Type B pancreatic cell (in vitro differentiated cells): Measurements from ENCODE around the gene IFT27. TPM values are rescaled to one million over a fixed set of nuclear protein-coding genes. Genes with fewer than 3 reads are reported as not detected.

Source experiments
- DNase-seq: peaks from one replicate; pipeline ENCODE4 v3.0.0; 2021; ENCODE audit warnings: mixed read lengths; ENCODE audit not compliant: unreplicated experiment; ENCODE audit errors: extremely low spot score
- H3K27ac Mint-ChIP-seq: 2 replicates; pipeline ENCODE4 v1.8.0; 2021; ENCODE audit warnings: mild to moderate bottlenecking, mixed read lengths
- H3K27me3 Mint-ChIP-seq: 2 replicates; pipeline ENCODE4 v1.8.0; 2021; ENCODE audit warnings: mixed read lengths
- H3K36me3 Mint-ChIP-seq: 2 replicates; pipeline ENCODE4 v1.8.0; 2021; ENCODE audit warnings: mixed read lengths
- H3K4me1 Mint-ChIP-seq: one replicate; pipeline ENCODE4 v1.8.0; 2021; ENCODE audit warnings: mixed read lengths; ENCODE audit not compliant: unreplicated experiment
- H3K4me3 Mint-ChIP-seq: 2 replicates; pipeline ENCODE4 v1.8.0; 2021; ENCODE audit warnings: mild to moderate bottlenecking, mixed read lengths
- H3K9me3 Mint-ChIP-seq: 2 replicates; pipeline ENCODE4 v1.8.0; 2021; ENCODE audit warnings: mixed read lengths
- total RNA-seq: library from RNA; stranded (reverse); gene quantifications from 2 replicates; pipeline ENCODE4 v1.2.1, GENCODE V29; 2021; ENCODE audit warnings: low replicate concordance
- TF ChIP-seq, protein P1 (sequence below): fragments of 200-600 bp; sonication (generic); conservative IDR thresholded peaks from 2 replicates; pipeline ENCODE4 v1.5.0; 2021; ENCODE audit warnings: antibody characterized with exemption, mild to moderate bottlenecking

Gene IFT27
- total RNA-seq, 1 donor from 2014 or later, result 46.6 TPM

DNA sequence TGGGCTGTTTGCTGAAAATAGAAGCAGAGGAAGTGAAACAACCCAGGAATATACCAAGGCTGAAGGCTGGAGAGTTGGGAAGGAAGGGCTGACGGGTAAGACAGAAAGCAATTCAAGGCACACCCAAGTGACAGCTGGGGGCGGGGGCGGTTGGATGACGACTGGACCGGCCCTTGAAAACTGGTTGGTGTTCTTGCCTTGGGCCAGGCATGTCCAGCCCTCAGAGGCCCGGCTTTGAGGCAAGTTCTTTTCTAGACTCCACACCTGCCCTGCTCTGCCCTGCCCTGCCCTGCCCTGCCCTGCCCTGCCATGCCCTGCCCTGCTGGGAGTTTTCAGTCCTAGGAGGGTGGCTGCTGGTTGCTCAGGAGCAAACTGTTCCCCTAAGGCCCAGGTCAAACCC, 38.1 kb downstream of the IFT27 start:
- peak; percentile 60 for DNase-seq
- no peaks in the 10 kb centered on the region for H3K9me3 Mint-ChIP-seq
- no peak overlapping the region for H3K27ac Mint-ChIP-seq
- peaks cover 54% of the 10 kb centered on the region for H3K27me3 Mint-ChIP-seq
- H3K36me3 Mint-ChIP-seq, result no peaks in the 10 kb centered on the region
- TF ChIP-seq, protein P1, sequence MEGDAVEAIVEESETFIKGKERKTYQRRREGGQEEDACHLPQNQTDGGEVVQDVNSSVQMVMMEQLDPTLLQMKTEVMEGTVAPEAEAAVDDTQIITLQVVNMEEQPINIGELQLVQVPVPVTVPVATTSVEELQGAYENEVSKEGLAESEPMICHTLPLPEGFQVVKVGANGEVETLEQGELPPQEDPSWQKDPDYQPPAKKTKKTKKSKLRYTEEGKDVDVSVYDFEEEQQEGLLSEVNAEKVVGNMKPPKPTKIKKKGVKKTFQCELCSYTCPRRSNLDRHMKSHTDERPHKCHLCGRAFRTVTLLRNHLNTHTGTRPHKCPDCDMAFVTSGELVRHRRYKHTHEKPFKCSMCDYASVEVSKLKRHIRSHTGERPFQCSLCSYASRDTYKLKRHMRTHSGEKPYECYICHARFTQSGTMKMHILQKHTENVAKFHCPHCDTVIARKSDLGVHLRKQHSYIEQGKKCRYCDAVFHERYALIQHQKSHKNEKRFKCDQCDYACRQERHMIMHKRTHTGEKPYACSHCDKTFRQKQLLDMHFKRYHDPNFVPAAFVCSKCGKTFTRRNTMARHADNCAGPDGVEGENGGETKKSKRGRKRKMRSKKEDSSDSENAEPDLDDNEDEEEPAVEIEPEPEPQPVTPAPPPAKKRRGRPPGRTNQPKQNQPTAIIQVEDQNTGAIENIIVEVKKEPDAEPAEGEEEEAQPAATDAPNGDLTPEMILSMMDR, result no peak
- no peaks in the 10 kb centered on the region for H3K4me1 Mint-ChIP-seq
- no peak overlapping the region for H3K4me3 Mint-ChIP-seq

DNA sequence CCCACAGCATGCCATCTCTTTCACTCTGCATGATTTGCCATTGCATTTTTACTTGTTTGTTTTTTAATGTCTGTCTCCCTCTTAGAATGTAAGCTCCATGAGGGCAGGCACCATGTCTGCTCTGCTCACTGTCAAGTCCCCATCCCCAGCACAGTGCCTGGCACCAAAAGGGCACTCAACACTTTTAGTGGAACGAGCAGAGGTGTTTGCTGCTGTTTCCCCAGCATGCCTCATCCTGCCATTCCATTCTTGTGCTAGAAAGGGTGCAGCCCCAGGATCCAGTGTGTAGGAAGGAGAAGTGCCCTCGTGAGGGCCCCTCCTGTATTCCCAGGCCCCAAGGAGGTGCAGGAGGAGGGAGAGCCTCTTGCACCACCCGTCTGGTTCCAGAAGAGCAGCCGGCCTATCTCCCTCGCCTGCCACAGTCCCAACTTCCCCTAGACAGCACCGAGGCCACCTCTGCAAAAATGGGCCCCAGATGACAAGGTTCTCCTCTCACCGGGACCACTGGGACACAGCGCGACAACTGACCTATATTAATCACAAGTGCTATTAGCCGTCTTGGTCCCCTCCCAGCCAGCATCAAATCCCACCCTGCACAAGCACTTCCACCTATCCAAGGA, 39.1 kb downstream of the IFT27 start:
- no peaks in the 10 kb centered on the region for H3K4me1 Mint-ChIP-seq
- H3K27me3 Mint-ChIP-seq, result peaks cover 61% of the 10 kb centered on the region
- no peaks in the 10 kb centered on the region for H3K9me3 Mint-ChIP-seq
- TF ChIP-seq, protein P1, result no peak
- H3K36me3 Mint-ChIP-seq, result no peaks in the 10 kb centered on the region
- H3K27ac Mint-ChIP-seq, result no peak overlapping the region
- DNase-seq, result peak; percentile 61
- no peak overlapping the region for H3K4me3 Mint-ChIP-seq

DNA sequence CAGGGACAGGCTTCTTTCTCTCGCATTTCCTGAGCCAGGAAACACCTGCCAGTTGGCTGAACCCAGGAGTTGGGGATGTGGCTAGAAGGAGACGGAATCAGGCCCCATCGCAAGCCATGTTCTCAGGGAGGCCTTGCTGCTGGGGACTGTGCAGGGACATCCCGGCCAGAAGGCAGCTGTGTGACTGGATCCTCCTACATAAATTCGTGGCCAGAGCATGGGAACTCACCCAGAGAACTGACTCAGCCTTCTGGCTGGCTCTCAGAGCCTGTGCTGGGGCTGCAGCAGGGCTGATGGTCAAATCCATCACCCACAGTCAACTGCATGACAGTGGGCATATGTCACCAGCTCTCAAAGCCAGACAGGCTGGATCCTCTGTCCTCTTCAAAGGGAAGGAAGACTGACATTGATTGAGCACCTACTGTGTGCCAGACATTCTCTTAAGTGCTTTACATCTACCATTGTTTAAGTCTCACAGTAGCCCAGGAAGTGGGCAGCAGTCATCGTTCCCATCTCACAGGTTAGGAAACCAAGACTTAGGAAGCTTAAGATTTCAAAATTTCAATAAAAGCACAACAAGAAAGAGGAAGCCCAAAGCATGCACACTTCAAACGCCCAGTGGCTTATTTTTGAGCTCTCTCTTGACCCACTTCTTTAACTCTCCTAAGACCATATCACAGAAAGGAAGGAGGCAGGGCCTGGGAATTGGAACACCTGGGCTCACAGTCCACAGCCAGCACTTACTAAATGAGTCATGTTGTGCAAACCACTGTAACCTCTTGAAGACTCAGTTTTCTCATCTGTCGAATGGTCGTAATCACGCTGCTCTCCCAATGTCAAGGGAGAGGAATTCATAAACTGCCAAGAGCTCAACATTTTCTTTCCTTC, 41.5 kb downstream of the IFT27 start:
- Mint-ChIP-seq H3K27me3 (peaks cover 62% of the 10 kb centered on the region), H3K27ac (no peak overlapping the region), H3K9me3 (no peaks in the 10 kb centered on the region), H3K4me3 (no peak overlapping the region), H3K4me1 (no peaks in the 10 kb centered on the region), H3K36me3 (no peaks in the 10 kb centered on the region)
- TF ChIP-seq, protein P1, result no peak
- peak; percentile 56 for DNase-seq

DNA sequence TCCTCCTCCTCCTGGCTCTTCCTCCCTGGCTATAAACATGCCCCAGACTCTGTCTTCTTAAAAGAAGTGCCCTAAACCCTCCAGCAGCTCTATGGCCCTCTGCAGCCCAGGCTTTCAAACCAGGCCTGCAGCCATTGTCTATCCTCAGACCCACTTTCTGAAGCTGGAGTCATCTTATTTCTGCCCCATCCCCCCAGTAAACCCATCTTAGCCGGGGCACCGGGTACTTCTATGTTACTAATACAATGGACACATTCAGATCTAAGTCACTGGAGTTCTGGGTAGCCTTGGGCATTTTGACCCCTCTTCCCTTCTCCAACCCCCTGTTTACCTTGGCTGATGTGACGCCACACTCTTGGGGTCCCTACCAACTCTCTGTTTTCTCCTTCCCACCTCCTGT, 42.6 kb downstream of the IFT27 start:
- H3K4me1 Mint-ChIP-seq, result no peaks in the 10 kb centered on the region
- H3K36me3 Mint-ChIP-seq, result no peaks in the 10 kb centered on the region
- TF ChIP-seq, protein P1, result no peak
- H3K4me3 Mint-ChIP-seq, result no peak overlapping the region
- peak; percentile 32 for DNase-seq
- peaks cover 59% of the 10 kb centered on the region for H3K27me3 Mint-ChIP-seq
- H3K27ac Mint-ChIP-seq, result no peak overlapping the region
- H3K9me3 Mint-ChIP-seq, result no peaks in the 10 kb centered on the region

DNA sequence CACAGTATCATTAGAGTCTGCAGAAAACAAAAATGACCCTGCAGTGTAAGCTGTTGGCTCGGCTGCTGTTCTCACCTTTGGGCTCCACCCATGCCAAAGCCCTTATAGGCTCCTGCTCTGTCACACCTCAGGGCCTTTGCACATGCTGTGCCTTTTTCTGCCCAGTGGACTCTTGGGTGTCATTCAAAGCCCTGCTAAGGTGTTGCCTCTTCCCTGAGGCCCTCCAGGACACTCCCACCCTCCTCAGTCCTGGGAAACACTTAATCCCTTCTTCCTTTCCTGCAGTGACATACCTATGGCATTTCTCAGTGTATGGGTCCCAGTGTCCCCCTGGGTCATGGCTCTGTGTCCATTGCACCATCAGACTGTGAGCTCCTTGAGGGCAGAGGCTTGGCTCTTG, 43.3 kb downstream of the IFT27 start:
- Mint-ChIP-seq H3K4me3 (no peak overlapping the region), H3K4me1 (no peaks in the 10 kb centered on the region), H3K27me3 (peaks cover 61% of the 10 kb centered on the region), H3K36me3 (no peaks in the 10 kb centered on the region), H3K27ac (no peak overlapping the region), H3K9me3 (no peaks in the 10 kb centered on the region)
- peak; percentile 27 for DNase-seq
- TF ChIP-seq, protein P1, result no peak
